Ectodermal cell (in vitro differentiated cells): Measurements from ENCODE around the gene DLD.

Experiments used
- H3K27ac ChIP-seq: 2 replicates; pipeline ENCODE4 v1.7.0; 2013; ENCODE audit warnings: mild to moderate bottlenecking, low read depth, low read length; ENCODE audit not compliant: insufficient read depth, poor library complexity, severe bottlenecking
- H3K27me3 ChIP-seq: 2 replicates; pipeline ENCODE4 v1.7.0; 2013; ENCODE audit warnings: mild to moderate bottlenecking, low read length; ENCODE audit not compliant: insufficient read depth, control insufficient read depth, poor library complexity, severe bottlenecking
- H3K36me3 ChIP-seq: one replicate; pipeline ENCODE4 v1.7.0; 2013; ENCODE audit warnings: low read length; ENCODE audit not compliant: control insufficient read depth, insufficient read depth
- H3K4me1 ChIP-seq: one replicate; pipeline ENCODE4 v1.7.0; 2013; ENCODE audit warnings: low read length; ENCODE audit not compliant: control insufficient read depth, insufficient read depth
- H3K4me3 ChIP-seq: 2 replicates; pipeline ENCODE4 v1.7.0; 2013; ENCODE audit warnings: low read depth, low read length, control low read depth; ENCODE audit not compliant: insufficient read depth
- H3K9me3 ChIP-seq: 2 replicates; pipeline ENCODE4 v1.7.0; 2013; ENCODE audit warnings: mild to moderate bottlenecking, low read length, moderate library complexity; ENCODE audit not compliant: control insufficient read depth
- WGBS, 2 experiments: methylation state at CpG; one replicate each; pipeline ENCODE4 v1.1.7; 2013; ENCODE audit warnings: missing lambda C conversion rate in 2 of 2; 5-methylcytosine and 5-hydroxymethylcytosine counted together

DLD gene

GRCh38 chr7:107854989-107855388 lies 36.0 kb upstream of the DLD start:
- Histone ChIP-seq H3K27me3 (no peaks in the 10 kb centered on the region), H3K4me1 (no peaks in the 10 kb centered on the region), H3K27ac (no peak overlapping the region), H3K36me3 (no peaks in the 10 kb centered on the region), H3K4me3 (no peak overlapping the region), H3K9me3 (no peaks in the 10 kb centered on the region)
- WGBS, 2 experiments = 86% methylated on average over 4 of the region's 4 CpGs

GRCh38 chr7:107856806-107857540 lies 34.0 kb upstream of the DLD start:
- Histone ChIP-seq H3K4me1 (no peaks in the 10 kb centered on the region), H3K9me3 (no peaks in the 10 kb centered on the region), H3K4me3 (no peak overlapping the region), H3K27ac (no peak overlapping the region), H3K36me3 (no peaks in the 10 kb centered on the region), H3K27me3 (no peaks in the 10 kb centered on the region)
- WGBS, 2 experiments = 92 to 95% methylated on average over 4 of the region's 4 CpGs

- 90 to 94% methylated on average over 2 of the region's 2 CpGs for WGBS, 2 experiments
- Histone ChIP-seq H3K4me3 (no peak overlapping the region), H3K27me3 (no peaks in the 10 kb centered on the region)
Observed at GRCh38 chr7:107857541-107857912, 33.5 kb upstream of the DLD start.

GRCh38 chr7:107858280-107858679 lies 32.7 kb upstream of the DLD start:
- Histone ChIP-seq H3K9me3 (no peaks in the 10 kb centered on the region), H3K27ac (no peak overlapping the region), H3K4me3 (no peak overlapping the region), H3K4me1 (no peaks in the 10 kb centered on the region), H3K36me3 (no peaks in the 10 kb centered on the region), H3K27me3 (no peaks in the 10 kb centered on the region)
- WGBS, 2 experiments = 89 to 90% methylated on average over 5 of the region's 5 CpGs

More at GRCh38 chr7:107857541-107857912, 33.5 kb upstream of the DLD start:
- no peaks in the 10 kb centered on the region for H3K9me3 ChIP-seq
- H3K36me3 ChIP-seq = no peaks in the 10 kb centered on the region
- no peak overlapping the region for H3K27ac ChIP-seq
- no peaks in the 10 kb centered on the region for H3K4me1 ChIP-seq

GRCh38 chr7:107860279-107860961 lies 30.6 kb upstream of the DLD start:
- Histone ChIP-seq H3K9me3 (no peaks in the 10 kb centered on the region), H3K27me3 (no peaks in the 10 kb centered on the region), H3K27ac (no peak overlapping the region), H3K4me3 (no peak overlapping the region), H3K36me3 (no peaks in the 10 kb centered on the region), H3K4me1 (no peaks in the 10 kb centered on the region)
- 96 to 98% methylated on average over 9 of the region's 9 CpGs for WGBS, 2 experiments

GRCh38 chr7:107860981-107861652 lies 29.9 kb upstream of the DLD start:
- Histone ChIP-seq H3K27ac (no peak overlapping the region), H3K36me3 (no peaks in the 10 kb centered on the region), H3K4me1 (no peaks in the 10 kb centered on the region), H3K27me3 (no peaks in the 10 kb centered on the region), H3K9me3 (no peaks in the 10 kb centered on the region), H3K4me3 (no peak overlapping the region)
- 80 to 88% methylated on average over 5 to 6 of the region's 6 CpGs for WGBS, 2 experiments

GRCh38 chr7:107865956-107866775 lies 24.8 kb upstream of the DLD start:
- Histone ChIP-seq H3K9me3 (no peaks in the 10 kb centered on the region), H3K27ac (no peak overlapping the region), H3K4me1 (no peaks in the 10 kb centered on the region), H3K27me3 (no peaks in the 10 kb centered on the region), H3K36me3 (no peaks in the 10 kb centered on the region), H3K4me3 (no peak overlapping the region)
- WGBS, 2 experiments = 75 to 100% methylated on average over 1 of the region's 1 CpG

- Histone ChIP-seq H3K9me3 (no peaks in the 10 kb centered on the region), H3K27me3 (no peaks in the 10 kb centered on the region), H3K4me3 (no peak overlapping the region), H3K4me1 (no peaks in the 10 kb centered on the region), H3K27ac (no peak overlapping the region), H3K36me3 (no peaks in the 10 kb centered on the region)
- 100% methylated on average over 1 of the region's 3 CpGs for WGBS, 2 experiments
Observed at GRCh38 chr7:107867858-107868466, 23.0 kb upstream of the DLD start.

GRCh38 chr7:107870427-107871000 lies 20.5 kb upstream of the DLD start:
- H3K27ac ChIP-seq = no peak overlapping the region
- H3K27me3 ChIP-seq = no peaks in the 10 kb centered on the region
- WGBS, 2 experiments = 88 to 89% methylated on average over 5 of the region's 5 CpGs

More at GRCh38 chr7:107870427-107871000, 20.5 kb upstream of the DLD start:
- H3K4me1 ChIP-seq = no peaks in the 10 kb centered on the region
- H3K36me3 ChIP-seq = no peaks in the 10 kb centered on the region
- H3K4me3 ChIP-seq = no peak overlapping the region
- H3K9me3 ChIP-seq = no peaks in the 10 kb centered on the region
